Lower lobe of right lung (tissue), 2 donors: Measurements from ENCODE around the gene TDRD7. TPM values are rescaled to one million over a fixed set of nuclear protein-coding genes. Genes with fewer than 3 reads are reported as not detected.

ENCODE experiments used
- ATAC-seq, 2 donors: fragments of 200-7000 bp; cut with Tn5 transposase; one replicate each; pipeline ENCODE4 v1.9.1; 2020 to 2022; ENCODE audit warnings: mild to moderate bottlenecking in 2 of 2, moderate library complexity in 2 of 2
- DNase-seq: peaks from one replicate; pipeline ENCODE4 v3.0.0-alpha.2; 2020
- H3K27ac ChIP-seq: fragments of 200-600 bp; one replicate; pipeline ENCODE4 v1.8.0; 2022
- H3K27me3 ChIP-seq: fragments of 200-600 bp; one replicate; pipeline ENCODE4 v1.8.0; 2022; ENCODE audit warnings: low read depth
- H3K36me3 ChIP-seq: fragments of 200-600 bp; one replicate; pipeline ENCODE4 v1.8.0; 2022; ENCODE audit warnings: mild to moderate bottlenecking
- H3K4me1 ChIP-seq: fragments of 200-600 bp; one replicate; pipeline ENCODE4 v1.8.0; 2022
- H3K4me3 ChIP-seq: fragments of 200-600 bp; one replicate; pipeline ENCODE4 v1.8.0; 2022; ENCODE audit warnings: mild to moderate bottlenecking
- H3K9me3 ChIP-seq: fragments of 200-600 bp; one replicate; pipeline ENCODE4 v1.8.0; 2022
- intact Hi-C: fragments of 100-400 bp; cut with DNase I; formaldehyde crosslinking; loops from one replicate; pipeline ENCODE4 v1.11.0; 2022
- total RNA-seq: library from RNA; stranded (reverse); fragmentation: NEBNext Ultra II Directional; extraction: Animal tissue kit (Norgen Biotek cat#: 25700); gene quantifications from one replicate; pipeline ENCODE4 v1.2.1, GENCODE V29; 2021
- TF ChIP-seq, protein P1 (sequence below): fragments of 200-600 bp; IDR thresholded peaks from one replicate; pipeline ENCODE4 v1.8.0; 2022; ENCODE audit warnings: antibody characterized with exemption, mild to moderate bottlenecking
- donor health status: DM: no; HTN: yes; CAD: no; lungs with severe emphysema.

The TDRD7 gene
- total RNA-seq, 1 donor from 2014 or later: 22.2 TPM

DNA sequence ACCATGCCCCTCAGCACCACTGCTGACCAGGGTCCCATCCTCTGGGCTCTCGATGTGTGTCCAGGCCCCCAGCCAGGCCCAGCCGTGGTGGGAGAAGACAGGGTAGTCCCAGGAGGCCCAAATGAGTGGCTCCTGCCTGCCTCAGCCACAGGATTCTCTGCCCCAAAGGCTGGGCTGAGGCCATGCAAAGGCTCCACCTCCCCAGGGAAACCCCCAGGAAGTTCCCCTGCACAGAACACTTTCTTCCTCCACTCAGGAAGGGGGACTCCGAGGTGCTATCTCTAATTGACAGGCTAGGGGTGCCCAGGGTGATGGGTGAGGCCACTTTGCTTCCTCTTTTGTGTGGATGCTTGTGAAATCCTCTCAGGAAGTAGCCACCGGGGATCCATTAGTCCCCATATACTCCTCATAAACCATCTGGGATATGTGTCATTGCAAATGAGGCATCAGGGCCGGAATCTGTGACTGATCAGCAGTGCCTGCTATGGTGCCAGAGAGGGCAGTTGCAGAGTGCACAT lies 23.1 kb upstream of the TDRD7 start:
- TF ChIP-seq, protein P1, sequence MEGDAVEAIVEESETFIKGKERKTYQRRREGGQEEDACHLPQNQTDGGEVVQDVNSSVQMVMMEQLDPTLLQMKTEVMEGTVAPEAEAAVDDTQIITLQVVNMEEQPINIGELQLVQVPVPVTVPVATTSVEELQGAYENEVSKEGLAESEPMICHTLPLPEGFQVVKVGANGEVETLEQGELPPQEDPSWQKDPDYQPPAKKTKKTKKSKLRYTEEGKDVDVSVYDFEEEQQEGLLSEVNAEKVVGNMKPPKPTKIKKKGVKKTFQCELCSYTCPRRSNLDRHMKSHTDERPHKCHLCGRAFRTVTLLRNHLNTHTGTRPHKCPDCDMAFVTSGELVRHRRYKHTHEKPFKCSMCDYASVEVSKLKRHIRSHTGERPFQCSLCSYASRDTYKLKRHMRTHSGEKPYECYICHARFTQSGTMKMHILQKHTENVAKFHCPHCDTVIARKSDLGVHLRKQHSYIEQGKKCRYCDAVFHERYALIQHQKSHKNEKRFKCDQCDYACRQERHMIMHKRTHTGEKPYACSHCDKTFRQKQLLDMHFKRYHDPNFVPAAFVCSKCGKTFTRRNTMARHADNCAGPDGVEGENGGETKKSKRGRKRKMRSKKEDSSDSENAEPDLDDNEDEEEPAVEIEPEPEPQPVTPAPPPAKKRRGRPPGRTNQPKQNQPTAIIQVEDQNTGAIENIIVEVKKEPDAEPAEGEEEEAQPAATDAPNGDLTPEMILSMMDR: no peak
- Histone ChIP-seq H3K27me3 (peaks cover 12% of the 10 kb centered on the region), H3K27ac (no peak overlapping the region), H3K9me3 (no peaks in the 10 kb centered on the region), H3K36me3 (no peaks in the 10 kb centered on the region), H3K4me1 (peaks cover 7% of the 10 kb centered on the region), H3K4me3 (no peak overlapping the region)
- ATAC-seq: no peak
- intact Hi-C loops: no loop called here
- DNase-seq: no peak

DNA sequence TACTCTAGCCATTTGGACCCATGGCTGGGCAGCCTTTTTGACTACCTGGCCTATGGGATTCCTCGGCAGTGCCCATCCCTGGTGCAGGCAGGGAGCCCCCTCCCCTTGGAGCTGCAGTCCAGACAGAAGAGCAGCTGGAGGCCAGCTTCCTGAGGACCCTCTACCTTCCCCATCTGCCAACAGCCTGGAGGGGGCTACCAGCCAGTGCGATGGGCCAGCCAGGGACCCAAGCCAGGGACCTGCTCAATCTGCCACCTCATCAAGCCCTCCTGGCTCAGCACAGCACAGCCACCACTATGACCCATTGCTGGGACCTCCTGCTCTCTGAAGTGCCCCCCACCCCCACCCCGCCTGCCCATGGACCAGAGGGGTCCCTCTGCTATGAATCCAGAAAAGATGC lies 22.6 kb upstream of the TDRD7 start:
- Histone ChIP-seq H3K36me3 (no peaks in the 10 kb centered on the region), H3K4me1 (peaks cover 7% of the 10 kb centered on the region), H3K9me3 (no peaks in the 10 kb centered on the region), H3K27me3 (peaks cover 12% of the 10 kb centered on the region), H3K4me3 (no peak overlapping the region), H3K27ac (no peak overlapping the region)
- ATAC-seq: no peak
- DNase-seq: no peak
- intact Hi-C loops: no loop called here
- TF ChIP-seq, protein P1: no peak

DNA sequence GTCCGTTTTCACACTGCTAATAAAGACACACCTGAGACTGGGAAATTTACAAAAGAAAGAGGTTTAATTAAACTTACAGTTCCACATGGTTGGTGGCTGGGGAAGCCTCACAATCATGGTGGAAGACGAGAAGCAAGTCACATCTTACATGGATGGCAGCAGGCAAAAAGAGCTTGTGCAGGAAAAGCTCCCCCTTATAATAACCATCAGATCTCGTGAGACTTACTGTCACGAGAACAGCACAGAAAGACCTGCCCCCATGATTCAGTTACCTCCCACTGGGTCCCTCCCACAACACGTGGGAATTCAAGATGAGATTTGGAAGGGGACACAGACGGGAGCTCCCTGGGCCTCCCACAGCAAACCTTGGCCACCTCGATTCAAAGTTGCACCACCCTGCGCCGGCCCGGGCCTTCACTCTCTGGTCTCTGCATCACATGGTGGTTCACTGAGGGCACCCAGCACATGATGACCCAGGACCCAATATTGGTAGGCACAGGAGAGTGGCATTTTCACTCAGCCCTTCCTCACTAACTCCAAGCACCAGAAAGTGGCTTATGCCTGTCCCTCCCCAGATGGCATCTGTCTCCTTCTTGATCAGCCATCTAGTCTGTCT lies 21.0 kb upstream of the TDRD7 start:
- ATAC-seq: no peak
- H3K36me3 ChIP-seq: no peaks in the 10 kb centered on the region
- H3K4me3 ChIP-seq: no peak overlapping the region
- peaks cover 7% of the 10 kb centered on the region for H3K4me1 ChIP-seq
- intact Hi-C loops: no loop called here
- no peaks in the 10 kb centered on the region for H3K9me3 ChIP-seq
- no peak for DNase-seq
- H3K27ac ChIP-seq: no peak overlapping the region
- TF ChIP-seq, protein P1: no peak
- peaks cover 12% of the 10 kb centered on the region for H3K27me3 ChIP-seq

DNA sequence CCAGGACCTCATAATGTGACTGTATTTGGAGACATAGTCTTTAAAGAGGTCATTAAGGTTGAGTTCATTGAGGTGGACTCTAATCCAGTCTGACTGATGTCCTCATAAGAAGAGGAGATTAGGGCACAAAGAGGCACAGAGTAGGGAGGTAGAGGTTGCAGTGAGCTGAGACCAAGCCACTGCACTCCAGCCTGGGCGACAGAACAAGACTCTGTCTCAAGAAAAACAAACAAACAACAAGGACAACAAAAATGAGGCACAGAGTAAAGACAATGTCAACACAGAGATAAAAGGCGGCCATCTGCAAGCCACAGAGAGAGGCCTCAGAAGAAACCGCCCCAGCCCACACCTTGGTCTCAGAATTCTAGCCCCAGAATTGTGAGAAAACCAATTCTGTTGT lies 17.0 kb upstream of the TDRD7 start:
- DNase-seq: no peak
- TF ChIP-seq, protein P1: no peak
- H3K27ac ChIP-seq: no peak overlapping the region
- no peaks in the 10 kb centered on the region for H3K36me3 ChIP-seq
- no peaks in the 10 kb centered on the region for H3K9me3 ChIP-seq
- no peaks in the 10 kb centered on the region for H3K4me1 ChIP-seq
- intact Hi-C loops: no loop called here
- no peak overlapping the region for H3K4me3 ChIP-seq
- no peaks in the 10 kb centered on the region for H3K27me3 ChIP-seq
- ATAC-seq: no peak

GRCh38 chr9:97395745-97396144 lies 16.2 kb upstream of the TDRD7 start:
- H3K27ac ChIP-seq: no peak overlapping the region
- H3K9me3 ChIP-seq: no peaks in the 10 kb centered on the region
- DNase-seq: no peak
- no peak for ATAC-seq
- TF ChIP-seq, protein P1: no peak
- intact Hi-C loops: no loop called here
- no peaks in the 10 kb centered on the region for H3K27me3 ChIP-seq
- no peaks in the 10 kb centered on the region for H3K4me1 ChIP-seq
- H3K36me3 ChIP-seq: no peaks in the 10 kb centered on the region
- H3K4me3 ChIP-seq: no peak overlapping the region
